HK-2 (cell line): ENCODE results near the gene ZNF573.
"Not testable (repeated sequence)": the region's sequence is repeated elsewhere in the genome, so short reads cannot be mapped to it uniquely, and the experiment has no call there.

ENCODE experiments used
- DNase-seq: peaks from one replicate; pipeline ENCODE4 v3.0.0-alpha.2; 2018; ENCODE audit not compliant: unreplicated experiment

The ZNF573 gene

GRCh38 chr19:37779127-37780005 is at the start of gene ZNF573:
Gene ZNF573 (minus strand): TSS chr19:37779586. CDS start chr19:37773729, 5,857 bp downstream.
- peak; percentile 77 for DNase-seq

DNA sequence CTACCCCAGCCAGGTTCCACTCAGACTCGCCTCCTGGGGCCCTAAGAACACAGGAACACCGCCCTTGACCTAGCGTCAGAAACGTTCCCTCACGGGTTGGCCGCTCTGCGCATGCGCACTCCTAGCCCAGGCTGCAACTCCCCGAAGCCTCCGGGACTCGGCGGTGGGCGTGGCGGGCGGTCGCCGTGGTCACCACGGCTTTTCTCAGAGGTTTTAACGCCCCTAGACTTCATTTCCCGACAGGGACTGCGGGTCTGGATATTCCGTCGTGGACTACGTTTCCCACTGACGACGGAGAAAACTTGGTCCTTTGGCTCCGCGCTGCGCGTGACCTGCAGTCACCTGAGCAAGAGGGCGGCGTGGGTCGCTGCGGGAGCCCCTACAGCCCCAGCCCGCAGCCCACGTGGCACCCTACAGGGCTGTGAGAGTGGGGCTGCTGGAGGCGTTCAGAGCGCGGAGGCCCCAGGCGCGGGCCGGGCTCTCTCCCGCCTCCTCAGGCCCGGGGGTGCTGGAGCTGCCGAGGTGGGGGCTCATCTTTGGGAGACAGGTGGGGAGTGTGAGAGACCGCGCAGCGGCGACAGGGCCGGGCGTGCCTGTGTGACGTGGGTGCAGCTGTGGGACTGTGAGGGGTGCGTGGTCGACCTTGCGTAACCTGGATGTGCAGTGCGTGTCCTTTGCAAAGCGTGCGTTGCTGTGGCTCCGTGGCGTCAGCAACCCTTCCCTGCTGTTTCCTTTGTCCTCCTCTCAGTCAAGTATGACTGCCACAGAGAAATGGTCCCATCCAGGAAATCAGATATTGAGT is 38.0 kb upstream of the ZNF573 start:
- DNase-seq = peak; percentile 11

- DNase-seq = not testable (repeated sequence)
Measured at GRCh38 chr19:37815611-37816010, 36.2 kb upstream of the ZNF573 start.

DNA sequence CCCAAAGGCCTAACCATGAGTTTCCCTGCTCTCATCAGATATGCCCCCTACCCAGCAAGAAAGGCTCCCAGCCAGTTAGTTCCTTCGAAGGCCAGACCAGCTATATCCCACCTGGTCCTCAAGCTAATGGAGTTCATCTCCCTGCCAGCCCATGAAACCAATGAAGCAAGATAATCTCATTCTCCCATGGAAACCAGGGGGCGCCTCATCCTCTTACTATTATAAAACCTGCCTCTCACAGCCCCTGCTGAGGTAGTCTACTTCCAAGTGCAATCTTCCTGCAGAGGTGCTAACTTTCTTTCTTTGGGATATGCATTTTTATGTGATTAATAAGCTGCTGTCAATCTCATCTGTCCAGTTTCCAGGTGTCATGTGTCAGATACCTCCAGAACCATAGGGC is 34.0 kb upstream of the ZNF573 start:
- DNase-seq = no peak

- DNase-seq = no peak
Measured at GRCh38 chr19:37809366-37809765, 30.0 kb upstream of the ZNF573 start.

DNA sequence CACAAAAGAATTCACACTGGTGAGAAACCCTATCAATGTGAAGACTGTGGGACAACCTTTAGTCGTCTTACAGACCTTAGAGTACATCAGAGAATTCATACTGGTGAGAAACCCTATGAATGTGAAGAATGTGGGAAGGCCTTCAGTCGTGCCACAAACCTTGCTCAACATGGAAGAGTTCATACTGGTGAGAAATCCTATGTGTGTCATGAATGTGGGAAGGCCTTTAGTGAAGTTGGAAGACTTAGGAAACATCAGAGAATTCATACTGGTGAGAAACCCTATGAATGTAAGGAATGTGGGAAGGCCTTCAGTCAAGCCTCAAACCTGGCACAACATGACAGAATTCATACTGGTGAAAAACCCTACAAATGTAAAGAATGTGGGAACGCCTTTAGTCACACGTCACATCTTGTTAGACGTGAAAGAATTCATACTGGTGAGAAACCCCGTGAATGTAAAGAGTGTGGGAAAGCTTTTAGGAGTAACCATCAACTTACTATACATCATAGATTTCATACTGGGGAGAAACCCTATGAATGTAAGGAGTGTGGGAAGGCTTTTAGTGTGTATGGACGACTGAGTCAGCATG is 24.0 kb upstream of the ZNF573 start:
- DNase-seq = no peak

- DNase-seq = no peak
Measured at GRCh38 chr19:37790244-37790925, 11.0 kb upstream of the ZNF573 start.

DNA sequence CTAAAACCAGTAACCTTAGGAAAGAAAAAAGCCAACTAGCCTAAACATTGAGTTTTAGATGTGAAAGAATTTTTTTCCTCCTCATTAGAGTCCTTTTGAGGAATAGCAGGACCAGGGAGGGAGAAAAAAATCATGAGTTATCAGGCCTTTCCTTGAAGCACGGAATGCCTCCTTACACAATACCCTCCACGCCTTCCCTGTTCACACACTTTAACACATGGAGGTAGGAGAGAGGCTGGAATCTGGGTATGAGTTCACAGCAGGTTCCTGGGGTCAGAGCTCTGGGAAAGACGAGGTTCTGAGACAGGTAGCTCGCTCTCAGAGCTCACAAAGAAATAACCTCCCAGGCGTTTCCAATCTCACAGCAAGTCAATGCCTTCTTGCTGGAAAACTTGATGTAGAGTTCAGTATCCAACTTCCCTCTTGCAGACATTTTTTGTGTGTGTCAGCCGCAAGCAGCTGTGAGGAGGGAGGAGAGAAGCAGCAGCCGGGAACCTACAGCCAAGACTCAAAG is 716 bp downstream of the ZNF573 start:
- no peak for DNase-seq

GRCh38 chr19:37770985-37771384 is 8.4 kb downstream of the ZNF573 start:
- DNase-seq = no peak

- DNase-seq = no peak
Measured at GRCh38 chr19:37763488-37763887, 15.9 kb downstream of the ZNF573 start.

- not testable (repeated sequence) for DNase-seq
Measured at GRCh38 chr19:37757683-37758082, 21.7 kb downstream of the ZNF573 start.

GRCh38 chr19:37738371-37738770 is 41.0 kb downstream of the ZNF573 start:
- DNase-seq = no peak

- DNase-seq = no peak
Measured at GRCh38 chr19:37725181-37725580, 54.2 kb downstream of the ZNF573 start.

DNA sequence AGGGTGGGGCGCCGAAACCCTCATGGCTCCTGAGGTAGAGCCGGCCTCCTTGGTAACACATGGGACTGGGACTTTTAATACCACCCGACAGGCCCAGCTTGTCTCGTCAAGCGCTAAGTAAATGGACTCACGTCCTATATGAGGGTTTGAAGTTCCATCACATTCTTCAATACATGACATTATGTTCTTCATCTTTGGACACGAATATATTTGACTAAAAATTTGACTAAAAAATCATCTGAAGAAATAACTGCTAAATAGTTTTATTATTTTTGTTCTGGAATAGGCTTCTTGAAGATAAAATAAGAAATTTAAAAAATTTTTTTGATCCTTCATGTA is 59.5 kb downstream of the ZNF573 start:
- no peak for DNase-seq

DNA sequence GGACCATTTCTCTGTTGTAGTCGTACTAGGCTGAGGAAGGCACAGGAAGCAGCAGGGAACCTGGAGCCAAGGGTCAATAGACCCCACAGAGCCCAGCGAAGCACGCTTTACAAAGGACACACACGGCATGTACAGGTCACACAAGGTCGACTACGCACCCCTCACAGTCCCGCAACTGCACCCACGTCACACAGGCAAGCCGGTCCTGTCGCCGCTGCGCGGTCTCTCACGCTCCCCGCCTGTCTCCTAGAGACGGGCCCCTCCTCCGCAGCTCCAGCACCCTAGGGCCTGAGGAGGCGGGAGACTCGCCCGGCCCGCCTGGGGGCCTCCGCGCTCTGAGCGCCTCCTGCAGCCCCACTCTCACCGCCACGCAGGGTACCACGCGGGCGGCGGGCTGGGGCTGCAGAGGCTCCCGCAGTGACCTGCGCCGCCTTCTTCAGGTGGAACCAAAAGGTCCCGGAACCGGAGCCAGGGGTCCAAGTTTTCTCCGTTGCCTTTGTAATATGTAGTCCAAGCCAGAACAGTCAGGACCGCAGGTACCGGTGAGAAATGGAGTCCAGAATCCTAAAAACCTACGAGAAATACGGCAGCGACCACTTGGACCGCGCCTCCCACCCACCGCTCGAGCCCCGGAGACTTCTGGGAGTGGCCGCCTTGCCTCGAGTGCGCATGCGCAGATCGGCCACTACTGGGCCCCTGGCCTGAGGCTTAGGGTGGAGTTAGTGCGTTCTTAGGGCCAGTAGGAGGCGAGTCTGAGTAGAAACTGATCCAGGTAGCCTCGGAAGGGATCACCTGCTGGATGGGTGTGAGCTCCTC is 60.1 kb downstream of the ZNF573 start, which contains the start of gene ZNF607:
Gene ZNF607, minus strand, starts transcription at position 651 of the 816 bp plus-strand sequence. CDS start 8,143 bp downstream, outside the sequence.
- DNase-seq = peak; percentile 93

- no peak for DNase-seq
Measured at GRCh38 chr19:37718304-37718703, 61.1 kb downstream of the ZNF573 start.

DNA sequence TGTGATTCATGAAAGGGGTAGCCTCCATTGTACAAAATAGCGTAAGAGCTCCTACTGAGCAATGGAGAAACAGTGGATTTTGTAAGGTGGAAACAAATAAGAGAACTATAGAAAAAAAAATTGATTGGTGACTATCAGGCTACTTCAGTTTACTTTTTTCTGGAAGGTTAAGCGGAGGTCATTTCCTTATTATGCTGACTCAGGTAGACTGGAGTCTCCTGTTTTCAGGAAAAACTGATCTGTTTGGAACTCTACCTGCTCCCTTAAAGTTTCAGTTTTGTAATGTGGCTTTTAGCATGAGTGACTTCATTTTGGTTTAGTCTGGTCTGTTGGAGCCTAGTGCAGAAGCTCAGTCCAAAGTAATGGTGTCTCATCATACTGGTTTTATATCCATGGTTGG is 63.2 kb downstream of the ZNF573 start:
- no peak for DNase-seq

GRCh38 chr19:37706052-37706605 is 73.3 kb downstream of the ZNF573 start:
- DNase-seq = no peak

DNA sequence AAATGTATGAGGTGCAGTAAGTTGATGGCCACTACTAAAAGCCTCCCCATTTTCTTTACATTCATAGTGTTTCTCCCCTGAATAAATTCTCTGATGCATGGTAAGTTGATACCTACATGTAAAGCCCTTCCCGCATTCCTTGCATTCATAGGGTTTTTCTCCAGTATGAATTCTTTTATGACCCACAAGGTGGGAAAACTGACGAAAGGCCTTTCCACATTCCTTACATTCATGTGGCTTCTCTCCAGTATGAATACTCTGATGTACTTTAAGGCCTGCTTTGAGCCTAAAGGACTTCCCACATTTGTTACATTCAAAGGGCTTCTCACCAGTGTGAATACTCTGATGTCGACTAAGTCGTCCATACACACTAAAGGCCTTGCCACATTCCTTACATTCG is 80.3 kb downstream of the ZNF573 start:
- DNase-seq = no peak

GRCh38 chr19:37698216-37698615 is 81.2 kb downstream of the ZNF573 start:
- no peak for DNase-seq
